Measurements from ENCODE around the gene ZNF710. TPM values are rescaled to one million over a fixed set of nuclear protein-coding genes. Genes with fewer than 3 reads are reported as not detected.

ZNF710 gene
- total and polyA plus RNA-seq, 9 of the 15 experiments (the other 6 are each of a cell fraction or from before 2014, with no cell fraction given) = 0.56 to 14.2 (median 5.2) TPM

DNA sequence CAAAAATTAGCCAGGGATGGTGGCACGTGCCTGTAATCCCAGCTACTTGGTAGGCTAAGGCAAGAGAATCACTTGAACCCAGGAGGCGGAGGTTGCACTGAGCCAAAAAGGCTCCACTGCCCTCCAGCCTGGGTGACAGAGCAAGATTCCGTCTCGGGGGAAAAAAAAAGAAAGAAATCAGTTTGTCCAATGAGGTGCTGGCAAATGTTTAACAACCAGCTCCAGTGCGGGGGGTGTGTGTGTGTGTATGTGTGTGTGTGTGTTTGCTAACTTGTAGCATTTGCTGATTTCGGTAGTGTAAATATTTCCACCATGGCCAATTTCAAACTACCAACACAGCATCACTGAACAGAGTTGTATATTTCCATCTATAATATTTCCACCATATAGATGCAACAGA lies 124.9 kb downstream of the ZNF710 start (continued):
- TF ChIP-seq, protein P1, sequence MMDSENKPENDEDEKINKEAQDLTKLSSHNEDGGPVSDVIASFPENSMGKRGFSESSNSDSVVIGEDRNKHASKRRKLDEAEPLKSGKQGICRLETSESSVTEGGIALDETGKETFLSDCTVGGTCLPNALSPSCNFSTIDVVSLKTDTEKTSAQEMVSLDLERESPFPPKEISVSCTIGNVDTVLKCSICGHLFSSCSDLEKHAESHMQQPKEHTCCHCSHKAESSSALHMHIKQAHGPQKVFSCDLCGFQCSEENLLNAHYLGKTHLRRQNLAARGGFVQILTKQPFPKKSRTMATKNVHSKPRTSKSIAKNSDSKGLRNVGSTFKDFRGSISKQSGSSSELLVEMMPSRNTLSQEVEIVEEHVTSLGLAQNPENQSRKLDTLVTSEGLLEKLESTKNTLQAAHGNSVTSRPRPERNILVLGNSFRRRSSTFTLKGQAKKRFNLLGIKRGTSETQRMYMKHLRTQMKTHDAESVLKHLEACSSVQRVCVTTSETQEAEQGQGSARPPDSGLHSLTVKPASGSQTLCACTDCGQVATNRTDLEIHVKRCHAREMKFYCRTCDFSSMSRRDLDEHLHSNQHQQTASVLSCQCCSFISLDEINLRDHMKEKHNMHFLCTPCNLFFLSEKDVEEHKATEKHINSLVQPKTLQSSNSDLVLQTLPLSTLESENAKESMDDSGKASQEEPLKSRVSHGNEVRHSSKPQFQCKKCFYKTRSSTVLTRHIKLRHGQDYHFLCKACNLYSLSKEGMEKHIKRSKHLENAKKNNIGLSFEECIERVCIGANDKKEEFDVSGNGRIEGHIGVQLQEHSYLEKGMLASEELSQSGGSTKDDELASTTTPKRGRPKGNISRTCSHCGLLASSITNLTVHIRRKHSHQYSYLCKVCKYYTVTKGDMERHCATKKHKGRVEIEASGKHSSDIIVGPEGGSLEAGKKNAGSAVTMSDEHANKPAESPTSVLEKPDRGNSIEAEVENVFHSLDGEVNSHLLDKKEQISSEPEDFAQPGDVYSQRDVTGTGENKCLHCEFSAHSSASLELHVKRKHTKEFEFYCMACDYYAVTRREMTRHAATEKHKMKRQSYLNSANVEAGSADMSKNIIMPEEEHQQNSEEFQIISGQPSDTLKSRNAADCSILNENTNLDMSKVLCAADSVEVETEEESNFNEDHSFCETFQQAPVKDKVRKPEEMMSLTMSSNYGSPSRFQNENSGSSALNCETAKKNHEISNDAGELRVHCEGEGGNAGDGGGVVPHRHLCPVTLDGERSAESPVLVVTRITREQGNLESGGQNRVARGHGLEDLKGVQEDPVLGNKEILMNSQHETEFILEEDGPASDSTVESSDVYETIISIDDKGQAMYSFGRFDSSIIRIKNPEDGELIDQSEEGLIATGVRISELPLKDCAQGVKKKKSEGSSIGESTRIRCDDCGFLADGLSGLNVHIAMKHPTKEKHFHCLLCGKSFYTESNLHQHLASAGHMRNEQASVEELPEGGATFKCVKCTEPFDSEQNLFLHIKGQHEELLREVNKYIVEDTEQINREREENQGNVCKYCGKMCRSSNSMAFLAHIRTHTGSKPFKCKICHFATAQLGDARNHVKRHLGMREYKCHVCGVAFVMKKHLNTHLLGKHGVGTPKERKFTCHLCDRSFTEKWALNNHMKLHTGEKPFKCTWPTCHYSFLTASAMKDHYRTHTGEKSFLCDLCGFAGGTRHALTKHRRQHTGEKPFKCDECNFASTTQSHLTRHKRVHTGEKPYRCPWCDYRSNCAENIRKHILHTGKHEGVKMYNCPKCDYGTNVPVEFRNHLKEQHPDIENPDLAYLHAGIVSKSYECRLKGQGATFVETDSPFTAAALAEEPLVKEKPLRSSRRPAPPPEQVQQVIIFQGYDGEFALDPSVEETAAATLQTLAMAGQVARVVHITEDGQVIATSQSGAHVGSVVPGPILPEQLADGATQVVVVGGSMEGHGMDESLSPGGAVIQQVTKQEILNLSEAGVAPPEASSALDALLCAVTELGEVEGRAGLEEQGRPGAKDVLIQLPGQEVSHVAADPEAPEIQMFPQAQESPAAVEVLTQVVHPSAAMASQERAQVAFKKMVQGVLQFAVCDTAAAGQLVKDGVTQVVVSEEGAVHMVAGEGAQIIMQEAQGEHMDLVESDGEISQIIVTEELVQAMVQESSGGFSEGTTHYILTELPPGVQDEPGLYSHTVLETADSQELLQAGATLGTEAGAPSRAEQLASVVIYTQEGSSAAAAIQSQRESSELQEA (IDR thresholded peaks at IDR 0.05; ENCODE audit: low read depth) = no peak
- no peak for TF ChIP-seq CBFA2T2 (conservative IDR thresholded peaks at IDR 0.05)
- TF ChIP-seq, protein P2, sequence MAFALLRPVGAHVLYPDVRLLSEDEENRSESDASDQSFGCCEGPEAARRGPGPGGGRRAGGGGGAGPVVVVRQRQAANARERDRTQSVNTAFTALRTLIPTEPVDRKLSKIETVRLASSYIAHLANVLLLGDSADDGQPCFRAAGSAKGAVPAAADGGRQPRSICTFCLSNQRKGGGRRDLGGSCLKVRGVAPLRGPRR (CRISPR knock-in tag; IDR thresholded peaks at IDR 0.05) = no peak
- TF ChIP-seq ARID2 (IDR thresholded peaks at IDR 0.05) = no peak
- no peak for TF ChIP-seq SIN3B (IDR thresholded peaks at IDR 0.05; ENCODE audit: low read depth)
- no peak for TF ChIP-seq SRSF7 (optimal IDR thresholded peaks at IDR 0.05; ENCODE audit: low read depth, low read length)
- TF ChIP-seq ZNF23 (CRISPR knock-in tag; IDR thresholded peaks at IDR 0.05) = no peak
- no peak for TF ChIP-seq PHF21A (IDR thresholded peaks at IDR 0.05; ENCODE audit: borderline replicate concordance, low read depth)
- TF ChIP-seq POLR2AphosphoS5 (IDR thresholded peaks at IDR 0.05; ENCODE audit: control insufficient read depth, insufficient read depth, low read depth, low read length) = no peak
- no peak for TF ChIP-seq CBX8 (IDR thresholded peaks at IDR 0.05; ENCODE audit: borderline replicate concordance, extremely low read depth, low read depth, low read length, poor library complexity, severe bottlenecking)
- no peak for TF ChIP-seq SMARCC2 (IDR thresholded peaks at IDR 0.05; ENCODE audit: low read depth)
- TF ChIP-seq TCFL5 (CRISPR knock-in tag; conservative IDR thresholded peaks at IDR 0.05) = no peak

Data from K562 (cell line).